Neural cell (in vitro differentiated cells): ENCODE results near the gene SNAPC2.

Experiments used
- EP300 ChIP-seq: fragments of 450-650 bp; conservative IDR thresholded peaks from 2 replicates; pipeline ENCODE4 v1.6.1; 2014; ENCODE audit warnings: antibody characterized with exemption, mild to moderate bottlenecking, moderate library complexity; ENCODE audit not compliant: poor library complexity, severe bottlenecking
- SMC3 ChIP-seq: fragments of 450-650 bp; conservative IDR thresholded peaks from 2 replicates; pipeline ENCODE4 v1.6.1; 2014; ENCODE audit warnings: antibody characterized with exemption, mild to moderate bottlenecking, moderate library complexity; ENCODE audit not compliant: poor library complexity

- TF ChIP-seq SMC3 (no peak), EP300 (no peak)
Measured at GRCh38 chr19:7902796-7903243, 17.3 kb upstream of the SNAPC2 start.
